Activated CD8-positive, alpha-beta T cell treated with anti-CD3 and anti-CD28 coated beads for 36 hours (primary cell): ENCODE data around the gene DNAAF9. TPM values are rescaled to one million over a fixed set of nuclear protein-coding genes. Genes with fewer than 3 reads are reported as not detected.

ENCODE experiments used
- ATAC-seq: fragments of 200-7000 bp; cut with Tn5 transposase; one replicate; pipeline ENCODE4 v1.10.0; 2021; ENCODE audit warnings: mild to moderate bottlenecking, moderate library complexity
- CTCF ChIA-PET: fragments of 350-600 bp; sonication (Branson Sonifier 250); formaldehyde crosslinking; loops from one replicate; lab custom pipeline; 2021; ENCODE audit warnings: antibody characterized with exemption; lab: Charles Lee
- POLR2A ChIA-PET: fragments of 350-600 bp; sonication (Branson Sonifier 250); formaldehyde crosslinking; loops from one replicate; lab custom pipeline; 2021; ENCODE audit warnings: antibody characterized with exemption; lab: Charles Lee
- DNase-seq: peaks from one replicate; pipeline ENCODE4 v3.0.0-alpha.2; 2020
- H3K27ac Mint-ChIP-seq: one replicate; pipeline ENCODE4 v1.8.0; 2021; ENCODE audit warnings: mild to moderate bottlenecking, mixed read lengths
- H3K27me3 Mint-ChIP-seq: one replicate; pipeline ENCODE4 v1.8.0; 2021; ENCODE audit warnings: mixed read lengths
- H3K36me3 Mint-ChIP-seq: one replicate; pipeline ENCODE4 v1.8.0; 2021; ENCODE audit warnings: low read depth, mixed read lengths
- H3K4me1 Mint-ChIP-seq: one replicate; pipeline ENCODE4 v1.8.0; 2021; ENCODE audit warnings: low read depth, mixed read lengths
- H3K4me3 Mint-ChIP-seq: one replicate; pipeline ENCODE4 v1.8.0; 2021; ENCODE audit warnings: mild to moderate bottlenecking, moderate library complexity, mixed read lengths
- H3K9me3 Mint-ChIP-seq: one replicate; pipeline ENCODE4 v1.8.0; 2021; ENCODE audit warnings: mixed read lengths
- intact Hi-C: fragments of 100-400 bp; cut with micrococcal nuclease; formaldehyde crosslinking; loops from one replicate; pipeline ENCODE4 v1.10.0; 2022
- total RNA-seq, 2 experiments: library from RNA; stranded (reverse); gene quantifications; one replicate each; pipeline ENCODE4 v1.2.3, GENCODE V29; 2021
- TF ChIP-seq, protein P1 (sequence below): fragments of 200-600 bp; IDR thresholded peaks from one replicate; pipeline ENCODE4 v1.8.0; 2022; ENCODE audit warnings: antibody characterized with exemption, mild to moderate bottlenecking

The DNAAF9 gene
- total RNA-seq, 2 experiments from 2014 or later: 1.4 to 1.7 TPM

DNA sequence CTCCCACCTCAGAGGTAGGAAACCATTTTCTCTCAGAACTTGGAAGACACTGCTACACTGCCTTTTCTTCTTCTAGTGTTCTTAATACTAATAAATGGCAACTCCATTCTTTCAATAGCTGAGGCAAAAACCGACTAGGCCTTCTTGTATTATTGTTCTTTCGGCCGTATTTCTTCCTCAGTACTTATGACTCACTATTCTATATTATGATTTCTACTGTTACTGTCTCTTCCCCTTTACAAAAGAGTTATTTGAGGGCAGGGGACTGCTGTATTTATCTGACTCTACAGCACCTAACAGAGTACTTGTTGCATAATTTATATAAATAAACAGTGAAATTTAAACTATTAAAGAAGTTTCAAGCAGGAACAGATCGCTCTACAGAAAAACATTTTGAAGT is 3.1 kb downstream of the DNAAF9 start:
- Mint-ChIP-seq H3K27ac (no peak overlapping the region), H3K36me3 (no peaks in the 10 kb centered on the region), H3K27me3 (peaks cover 2% of the 10 kb centered on the region), H3K4me3 (no peak overlapping the region), H3K4me1 (peaks cover 32% of the 10 kb centered on the region), H3K9me3 (no peaks in the 10 kb centered on the region)
- ChIA-PET POLR2A (interaction anchor here (0.9 kb wide), 1 partner anchor 66 kb away, joined by 3 read pairs; the partner anchor contains the start of gene ATRN), CTCF (interaction anchor here (1.7 kb wide), 1 partner anchor 15 kb away, joined by 4 read pairs; no protein-coding TSS in a partner anchor)
- TF ChIP-seq, protein P1, sequence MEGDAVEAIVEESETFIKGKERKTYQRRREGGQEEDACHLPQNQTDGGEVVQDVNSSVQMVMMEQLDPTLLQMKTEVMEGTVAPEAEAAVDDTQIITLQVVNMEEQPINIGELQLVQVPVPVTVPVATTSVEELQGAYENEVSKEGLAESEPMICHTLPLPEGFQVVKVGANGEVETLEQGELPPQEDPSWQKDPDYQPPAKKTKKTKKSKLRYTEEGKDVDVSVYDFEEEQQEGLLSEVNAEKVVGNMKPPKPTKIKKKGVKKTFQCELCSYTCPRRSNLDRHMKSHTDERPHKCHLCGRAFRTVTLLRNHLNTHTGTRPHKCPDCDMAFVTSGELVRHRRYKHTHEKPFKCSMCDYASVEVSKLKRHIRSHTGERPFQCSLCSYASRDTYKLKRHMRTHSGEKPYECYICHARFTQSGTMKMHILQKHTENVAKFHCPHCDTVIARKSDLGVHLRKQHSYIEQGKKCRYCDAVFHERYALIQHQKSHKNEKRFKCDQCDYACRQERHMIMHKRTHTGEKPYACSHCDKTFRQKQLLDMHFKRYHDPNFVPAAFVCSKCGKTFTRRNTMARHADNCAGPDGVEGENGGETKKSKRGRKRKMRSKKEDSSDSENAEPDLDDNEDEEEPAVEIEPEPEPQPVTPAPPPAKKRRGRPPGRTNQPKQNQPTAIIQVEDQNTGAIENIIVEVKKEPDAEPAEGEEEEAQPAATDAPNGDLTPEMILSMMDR: no peak
- intact Hi-C loops: no loop called here
- DNase-seq: no peak
- no peak for ATAC-seq

GRCh38 chr20:3403741-3404140 is 3.7 kb downstream of the DNAAF9 start:
- Mint-ChIP-seq H3K4me3 (no peak overlapping the region), H3K36me3 (no peaks in the 10 kb centered on the region), H3K27me3 (peaks cover 2% of the 10 kb centered on the region), H3K9me3 (no peaks in the 10 kb centered on the region), H3K27ac (no peak overlapping the region), H3K4me1 (peaks cover 32% of the 10 kb centered on the region)
- CTCF ChIA-PET: interaction anchor here (1.7 kb wide), 1 partner anchor 15 kb away, joined by 4 read pairs; no protein-coding TSS in a partner anchor
- DNase-seq (no peak), ATAC-seq (no peak)
- POLR2A ChIA-PET: no interaction called here
- intact Hi-C loops: no loop called here
- TF ChIP-seq, protein P1: no peak

GRCh38 chr20:3402453-3402852 is 5.0 kb downstream of the DNAAF9 start:
- ATAC-seq: no peak
- H3K27me3 Mint-ChIP-seq: peaks cover 2% of the 10 kb centered on the region
- TF ChIP-seq, protein P1: no peak
- CTCF ChIA-PET: interaction anchor here (1.7 kb wide), 1 partner anchor 14 kb away, joined by 4 read pairs; no protein-coding TSS in a partner anchor
- no peaks in the 10 kb centered on the region for H3K9me3 Mint-ChIP-seq
- H3K27ac Mint-ChIP-seq: no peak overlapping the region
- DNase-seq: no peak
- POLR2A ChIA-PET: interaction anchor here (1.3 kb wide), 1 partner anchor 8 kb away, joined by 4 read pairs; no protein-coding TSS in a partner anchor
- H3K36me3 Mint-ChIP-seq: no peaks in the 10 kb centered on the region
- H3K4me1 Mint-ChIP-seq: peaks cover 26% of the 10 kb centered on the region
- no peak overlapping the region for H3K4me3 Mint-ChIP-seq
- intact Hi-C loops: no loop called here

GRCh38 chr20:3400260-3401155 is 7.0 kb downstream of the DNAAF9 start:
- ChIA-PET POLR2A (interaction anchor here (0.7 to 1.3 kb wide), 2 partner anchors 21 to 31 kb away, joined by 3 to 5 read pairs; no protein-coding TSS in a partner anchor), CTCF (interaction anchor here (1.3 to 1.9 kb wide), 2 partner anchors 19 to 163 kb away, joined by 3 to 4 read pairs; no protein-coding TSS in a partner anchor)
- DNase-seq (no peak), ATAC-seq (no peak)
- Mint-ChIP-seq H3K9me3 (peaks cover 4% of the 10 kb centered on the region), H3K27me3 (no peaks in the 10 kb centered on the region), H3K36me3 (peaks cover 5% of the 10 kb centered on the region), H3K4me1 (peaks cover 11% of the 10 kb centered on the region), H3K27ac (no peak overlapping the region), H3K4me3 (no peak overlapping the region)
- TF ChIP-seq, protein P1: no peak
- intact Hi-C loops: no loop called here
